ENCODE data around the gene RD3L.

Gene RD3L

GRCh38 chr14:103890821-103891666 lies 51.3 kb downstream of the RD3L start:
- no peak overlapping the region for H3K4me3 ChIP-seq (ENCODE audit: low read depth, low read length)
- no peak for DNase-seq (ENCODE audit: low read depth)
- no peak for TF ChIP-seq CTCF (IDR thresholded peaks at IDR 0.05; ENCODE audit: control insufficient read depth, extremely low read depth, insufficient read depth)
